GM21737 (cell line): ENCODE measurements around the gene COPG2.
"Not testable (repeated sequence)": the region's sequence is repeated elsewhere in the genome, so short reads cannot be mapped to it uniquely, and the experiment has no call there.

Experiments used
- ATAC-seq: cut with Tn5 transposase; IDR thresholded peaks from one replicate; pipeline ENCODE4 v1.9.1; 2021; ENCODE audit warnings: mild to moderate bottlenecking, moderate library complexity; ENCODE audit not compliant: unreplicated experiment

COPG2 gene

DNA sequence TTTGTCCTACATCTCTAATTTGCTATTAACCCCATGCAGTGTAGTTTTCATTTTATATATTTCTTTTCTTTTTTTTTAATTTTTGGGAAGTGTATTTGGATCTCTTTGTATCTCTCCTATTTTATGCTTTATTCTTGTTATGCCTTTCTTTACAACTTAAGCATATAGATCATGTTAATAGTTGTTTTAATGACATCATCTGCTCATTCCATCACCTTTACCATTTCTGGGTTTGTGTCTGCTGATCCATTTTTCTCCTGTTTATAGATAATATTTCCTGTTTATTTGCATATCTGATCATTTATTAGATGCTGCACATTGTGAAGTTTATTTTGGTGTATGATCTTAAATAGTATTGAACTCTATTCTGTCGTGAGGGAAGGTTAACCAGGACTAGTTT is 13.7 kb downstream of the COPG2 start:
- no peak for ATAC-seq

DNA sequence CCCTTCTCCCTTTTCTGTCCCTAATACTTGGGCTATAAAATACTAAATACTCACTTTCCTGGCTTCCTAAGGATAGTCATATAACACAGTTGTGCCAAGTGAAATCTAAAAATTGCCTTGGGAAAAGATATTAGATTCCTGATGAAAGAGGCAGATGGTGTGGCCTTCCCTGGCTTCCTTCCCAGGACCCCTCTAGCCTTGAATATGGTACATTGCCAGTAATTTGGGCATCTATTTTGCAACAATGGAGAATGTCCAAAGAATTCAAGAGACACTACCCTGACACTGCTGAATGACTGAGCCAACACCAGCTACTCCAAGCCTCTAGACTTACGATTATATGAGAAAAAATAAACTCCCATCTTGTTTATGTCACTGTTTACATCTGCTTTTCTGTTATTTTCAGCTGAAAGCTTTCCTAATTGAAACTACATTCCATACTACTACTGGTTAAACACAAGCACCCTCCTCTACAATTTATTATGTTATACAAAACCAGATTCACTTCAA is 17.9 kb downstream of the COPG2 start:
- no peak for ATAC-seq

DNA sequence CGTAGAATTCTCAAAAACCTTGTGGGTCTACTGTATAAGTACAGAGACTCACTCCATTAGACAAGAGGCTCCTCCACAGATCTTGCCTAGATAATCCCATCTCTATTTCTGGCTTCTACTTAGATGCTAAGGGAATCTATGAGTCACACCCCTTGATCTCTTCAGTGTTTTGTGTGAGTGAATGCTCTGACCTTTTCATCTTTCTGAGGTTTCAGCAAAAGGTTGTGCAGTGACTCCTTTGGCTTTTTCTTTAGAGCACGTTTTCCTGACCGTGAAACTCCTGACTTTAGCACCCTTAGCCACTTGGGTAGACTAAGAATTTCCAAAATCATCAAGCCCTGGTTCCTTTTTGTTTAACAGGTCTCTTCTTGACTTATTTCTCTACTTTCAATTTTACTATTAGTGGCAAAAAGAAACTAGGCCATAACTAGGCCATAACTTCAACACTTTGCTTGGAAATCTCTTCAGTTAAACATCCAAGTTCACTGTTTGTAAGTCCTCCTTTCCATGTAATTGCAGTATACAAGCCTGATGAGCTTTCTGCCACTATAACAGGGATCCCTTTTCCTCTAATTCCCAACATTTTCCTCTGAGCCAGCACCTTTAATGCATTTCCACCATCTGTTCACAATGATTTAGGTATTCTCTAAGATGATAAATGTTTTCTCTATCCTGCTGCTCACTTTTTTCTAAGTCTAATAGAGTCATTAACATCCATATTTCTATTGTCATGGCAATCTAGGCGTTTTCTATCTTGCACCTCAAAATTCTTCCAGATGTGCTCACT is 19.4 kb downstream of the COPG2 start:
- ATAC-seq = peak; percentile 70

DNA sequence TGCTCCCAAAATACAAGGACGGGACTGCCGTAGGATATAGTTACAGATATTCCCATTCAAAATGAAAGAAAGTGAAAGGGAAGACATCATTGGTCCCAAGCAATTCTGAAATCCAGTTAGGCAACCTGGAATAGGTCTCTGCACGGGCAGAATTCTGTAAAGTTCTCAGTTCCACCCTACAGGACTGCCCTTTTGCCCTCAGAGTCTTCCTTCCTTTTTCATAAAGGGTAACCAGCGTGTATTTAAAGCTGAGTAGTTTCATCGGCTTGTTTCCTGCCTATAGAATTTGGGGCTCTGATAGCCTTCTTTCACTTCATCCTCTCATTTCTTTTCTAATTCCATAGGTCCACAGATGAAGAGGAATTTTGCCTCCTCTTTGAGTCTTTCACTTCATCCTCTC is 20.0 kb downstream of the COPG2 start:
- peak; percentile 35 for ATAC-seq

DNA sequence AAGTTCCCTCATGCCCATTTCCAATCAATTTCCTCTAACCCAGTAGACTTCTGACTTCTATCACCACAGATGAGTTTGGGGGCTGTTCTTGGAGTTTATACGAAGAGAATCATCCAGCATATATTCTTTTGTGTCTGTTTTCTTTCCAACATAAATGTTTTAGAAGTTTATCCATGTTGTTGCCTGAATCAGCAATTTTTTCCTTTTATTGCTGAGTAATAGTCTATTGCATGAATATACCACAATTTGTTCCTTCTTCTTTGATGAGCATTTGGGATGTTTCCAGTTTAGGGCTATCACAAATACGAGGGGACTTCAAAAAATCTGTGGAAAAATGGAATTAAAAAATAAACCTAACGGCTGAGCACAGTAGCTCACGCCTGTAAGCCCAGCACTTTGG is 26.2 kb downstream of the COPG2 start:
- no peak for ATAC-seq

DNA sequence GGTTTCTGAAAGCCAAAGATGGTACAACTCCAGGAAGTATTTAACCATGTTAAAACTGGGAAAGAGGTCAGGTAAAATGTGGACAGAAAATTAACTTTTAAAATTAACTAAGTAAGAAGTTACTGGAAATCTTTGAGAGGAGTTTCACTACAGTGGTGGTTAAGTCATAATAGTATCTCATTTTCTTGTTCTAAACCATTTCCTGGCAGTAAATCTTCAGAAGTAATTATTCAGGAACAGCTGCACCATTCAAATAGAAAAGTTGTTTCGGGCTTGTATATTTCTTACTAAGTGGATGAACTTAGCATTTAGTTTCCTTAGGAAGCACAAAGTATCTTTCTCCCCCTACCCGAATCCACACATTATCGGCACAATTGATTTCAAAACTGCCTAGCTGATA is 27.1 kb downstream of the COPG2 start:
- ATAC-seq = no peak

DNA sequence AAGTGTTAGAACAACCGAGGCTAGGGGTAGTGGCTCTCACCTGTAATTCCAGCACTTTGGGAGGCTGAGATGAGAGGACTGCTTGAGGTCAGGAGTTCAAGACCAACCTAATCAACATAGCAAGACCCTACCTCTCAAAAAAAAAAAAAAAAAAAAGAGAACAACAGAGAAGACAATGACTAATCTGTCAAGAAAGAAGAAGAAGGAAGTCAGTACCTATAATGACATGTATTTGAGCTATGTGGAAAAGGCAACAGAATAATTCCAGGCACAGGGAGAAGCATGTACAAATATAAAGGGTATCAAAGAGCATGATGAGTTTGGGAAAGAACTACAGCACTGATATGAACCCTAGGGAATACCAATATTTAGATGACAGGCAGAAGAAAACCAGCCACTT is 27.5 kb downstream of the COPG2 start:
- no peak for ATAC-seq

DNA sequence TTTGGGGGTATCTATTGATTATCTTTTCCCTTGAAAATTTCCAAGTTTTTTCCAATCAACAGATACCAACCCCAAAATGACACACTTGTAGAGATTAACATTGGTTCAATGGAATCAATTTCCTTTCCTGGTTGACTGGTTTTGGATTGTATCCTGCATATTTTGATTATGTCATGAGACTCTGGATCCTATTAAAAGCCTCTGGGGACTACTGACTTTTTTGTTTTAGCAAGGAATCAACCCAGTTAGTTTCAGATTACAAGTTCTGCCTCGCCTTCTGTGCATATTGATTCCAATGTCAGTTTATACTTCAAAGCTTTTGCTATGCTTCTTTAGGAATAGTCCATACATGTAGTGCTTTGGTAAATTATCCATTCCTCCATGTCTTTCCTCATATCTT is 29.2 kb downstream of the COPG2 start:
- no peak for ATAC-seq

DNA sequence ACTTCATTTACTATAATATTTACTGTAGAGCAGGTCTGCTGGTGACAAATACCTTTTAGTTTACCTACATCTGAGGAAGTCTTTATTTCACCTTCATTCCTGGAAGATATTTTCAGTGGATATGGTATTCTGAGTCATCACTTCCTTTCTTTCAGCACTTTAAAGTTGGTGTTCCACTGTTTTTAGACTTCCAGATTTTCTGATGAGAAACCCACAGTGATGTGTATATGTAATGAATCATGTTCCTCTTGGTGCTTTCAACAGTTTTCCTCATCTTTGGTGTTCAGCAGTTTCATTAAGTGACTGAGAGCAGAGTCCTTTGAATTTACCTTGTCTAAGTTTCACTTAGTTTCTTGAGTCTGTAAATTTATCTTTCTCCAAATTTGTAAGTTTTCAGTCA is 36.4 kb downstream of the COPG2 start:
- ATAC-seq = no peak

DNA sequence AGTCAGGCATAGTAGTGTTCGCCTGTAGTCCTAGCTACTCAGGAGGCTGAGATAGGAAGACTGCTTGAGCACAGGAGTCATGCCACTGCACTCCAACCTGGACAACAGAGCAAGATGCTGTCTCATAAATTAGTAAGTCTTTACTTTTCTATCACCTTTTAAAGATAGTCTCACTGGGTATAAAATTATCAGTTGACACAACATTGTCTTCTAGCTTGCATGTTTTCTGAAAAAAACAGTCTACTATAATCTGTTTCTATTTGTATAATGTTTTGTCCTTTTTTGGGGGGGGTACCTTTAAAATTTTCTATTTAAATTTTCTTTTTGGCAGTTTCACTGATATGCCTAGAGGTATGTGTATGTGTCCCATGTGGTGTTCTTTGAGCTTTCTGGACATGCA is 39.6 kb downstream of the COPG2 start:
- ATAC-seq = no peak

DNA sequence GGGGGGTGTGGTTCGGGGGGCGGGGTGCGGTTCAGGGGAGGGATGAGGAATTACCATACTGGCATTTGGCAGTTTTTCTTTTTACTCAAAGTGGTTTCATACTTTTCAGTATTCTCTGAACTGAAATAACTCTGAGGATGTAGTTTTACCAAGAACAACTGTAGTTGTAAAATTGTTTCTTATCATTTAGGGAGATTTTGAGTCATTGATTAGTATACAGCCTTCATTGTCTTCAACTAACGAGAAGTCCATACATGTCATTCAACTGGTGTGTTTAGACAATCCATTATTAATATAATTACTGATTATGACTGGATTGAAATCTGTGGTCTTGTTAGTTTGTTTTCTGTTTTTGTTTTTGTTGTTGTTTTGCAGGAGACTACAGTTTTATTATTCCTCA is 40.8 kb downstream of the COPG2 start:
- ATAC-seq = no peak

DNA sequence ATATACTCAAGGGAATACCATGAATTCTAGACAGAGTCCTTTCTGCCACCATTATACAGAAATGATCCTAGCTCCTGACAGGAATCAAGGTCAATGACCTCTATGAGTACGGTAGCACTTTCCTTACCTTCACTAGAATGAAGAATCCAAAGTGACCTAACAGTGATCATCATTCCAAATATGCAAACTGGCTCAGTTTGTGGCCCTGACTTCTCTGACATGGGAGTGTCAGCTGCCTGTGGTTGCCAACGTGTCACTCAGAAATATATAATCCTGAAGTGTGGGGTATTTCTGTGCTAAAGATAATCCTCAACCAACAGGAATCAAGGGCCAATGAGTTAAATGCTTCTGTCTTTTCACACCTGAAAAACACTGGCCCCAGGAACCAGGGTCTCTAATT is 45.7 kb downstream of the COPG2 start:
- ATAC-seq = no peak

DNA sequence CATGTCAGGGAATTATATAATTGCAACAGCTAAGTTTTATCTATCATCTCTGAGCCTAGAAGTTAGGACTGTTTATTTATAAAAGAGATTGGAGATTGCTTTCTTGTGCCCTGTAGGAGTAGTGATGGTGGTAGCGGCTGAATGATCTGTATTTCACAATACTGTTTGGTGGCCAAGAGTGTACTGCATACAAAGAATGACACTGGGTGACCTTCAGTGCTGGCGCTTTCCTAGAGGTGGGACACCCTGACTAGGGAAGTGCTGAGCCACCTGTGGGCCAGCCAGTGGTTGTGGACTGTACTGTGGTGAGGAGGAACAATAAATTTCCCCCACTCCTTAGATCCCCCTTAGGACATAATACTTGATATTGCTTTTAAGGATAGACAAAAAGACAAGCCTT is 53.0 kb downstream of the COPG2 start:
- no peak for ATAC-seq

DNA sequence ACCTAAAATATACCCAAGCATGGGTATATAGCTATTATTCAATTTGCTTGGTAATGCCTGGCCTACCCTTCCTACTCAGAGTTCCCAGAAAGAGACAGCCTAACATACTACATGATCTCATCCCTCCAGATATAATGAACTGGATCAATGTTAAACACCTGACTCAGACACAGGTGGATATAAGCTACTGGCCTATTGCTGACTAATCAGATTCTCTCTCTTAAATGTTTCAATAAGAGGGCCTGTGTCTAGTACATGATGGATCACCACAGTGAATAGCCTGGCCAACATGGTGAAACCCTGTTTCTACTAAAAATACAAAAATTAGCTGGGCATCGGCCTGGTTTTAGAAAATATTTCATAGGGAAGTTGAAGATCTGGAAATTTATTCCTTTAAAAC is 54.1 kb downstream of the COPG2 start:
- ATAC-seq = no peak

DNA sequence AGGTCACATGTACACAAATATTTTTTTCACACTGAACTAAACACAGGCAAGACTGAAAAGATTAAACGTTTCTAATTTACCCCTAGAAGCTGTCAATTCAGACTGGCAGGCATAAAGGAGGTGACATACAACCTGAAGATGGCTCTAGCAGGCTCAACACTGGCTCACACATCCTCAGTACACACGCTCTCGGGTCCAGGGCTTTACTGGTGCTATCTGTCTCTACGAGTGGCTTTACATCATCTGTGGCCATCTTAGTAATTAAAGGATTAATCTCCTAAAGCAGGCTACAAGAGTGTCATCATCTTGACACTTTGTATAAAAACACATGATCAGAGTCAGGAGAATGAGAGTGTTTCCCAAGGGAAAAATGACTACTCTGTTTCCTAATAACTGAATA is 57.3 kb downstream of the COPG2 start:
- ATAC-seq = no peak

DNA sequence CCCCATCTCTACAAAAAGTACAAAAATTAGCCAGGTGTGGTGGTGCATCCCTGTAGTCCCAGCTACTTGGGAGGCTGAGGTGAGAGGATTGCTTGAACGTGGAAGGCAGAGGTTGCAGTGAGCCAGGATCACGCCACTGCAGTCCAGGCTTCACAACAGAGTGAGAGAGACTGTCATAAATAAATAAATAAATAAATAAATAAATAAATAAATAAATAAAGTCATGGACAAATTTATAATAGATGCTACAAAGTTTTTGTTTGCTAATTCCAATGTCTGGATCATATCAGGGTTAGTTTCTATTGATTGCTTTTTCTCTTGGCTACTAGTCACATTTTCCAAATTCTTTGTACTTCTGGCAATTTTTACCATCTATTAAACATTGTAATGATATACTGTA is 61.5 kb downstream of the COPG2 start:
- ATAC-seq = not testable (repeated sequence)

DNA sequence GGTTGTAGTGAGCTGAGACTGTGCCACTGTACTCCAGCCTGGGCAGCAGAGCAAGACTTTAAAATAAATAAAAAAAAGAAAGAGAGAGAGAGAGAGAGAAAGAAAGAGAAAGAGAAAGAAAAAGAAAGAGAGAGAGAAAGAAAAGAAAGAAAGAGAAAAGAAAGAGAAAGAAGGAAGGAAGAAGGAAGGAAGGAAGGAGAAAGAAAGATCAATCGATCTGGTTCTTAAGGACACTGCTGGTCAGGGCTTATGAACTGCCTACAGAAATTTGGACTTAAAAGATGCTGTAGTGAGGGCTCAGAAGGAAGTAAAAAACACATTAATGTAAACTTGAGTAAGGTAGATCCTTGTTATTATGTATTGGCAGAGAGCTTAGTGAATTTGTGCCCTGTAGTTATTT is 62.4 kb downstream of the COPG2 start:
- ATAC-seq = no peak

DNA sequence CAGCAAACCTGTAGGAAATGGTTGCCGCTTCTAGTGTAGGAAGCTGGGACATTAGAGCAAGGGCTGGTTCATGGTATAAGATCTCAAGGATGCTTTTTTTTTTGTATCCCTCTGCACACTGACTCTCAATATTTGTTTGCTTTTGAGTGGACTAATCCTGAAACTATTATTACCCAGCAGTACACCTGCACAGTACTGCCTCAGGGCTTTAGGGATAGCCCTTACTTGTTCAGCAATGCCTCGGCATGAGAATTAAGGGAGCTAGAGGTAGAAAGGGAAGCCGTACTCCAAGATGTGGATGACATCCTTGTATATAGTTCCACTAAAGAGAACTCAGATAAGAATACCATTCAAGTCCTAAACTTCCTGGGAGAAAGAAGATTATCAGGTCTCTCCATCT is 70.5 kb downstream of the COPG2 start:
- no peak for ATAC-seq

DNA sequence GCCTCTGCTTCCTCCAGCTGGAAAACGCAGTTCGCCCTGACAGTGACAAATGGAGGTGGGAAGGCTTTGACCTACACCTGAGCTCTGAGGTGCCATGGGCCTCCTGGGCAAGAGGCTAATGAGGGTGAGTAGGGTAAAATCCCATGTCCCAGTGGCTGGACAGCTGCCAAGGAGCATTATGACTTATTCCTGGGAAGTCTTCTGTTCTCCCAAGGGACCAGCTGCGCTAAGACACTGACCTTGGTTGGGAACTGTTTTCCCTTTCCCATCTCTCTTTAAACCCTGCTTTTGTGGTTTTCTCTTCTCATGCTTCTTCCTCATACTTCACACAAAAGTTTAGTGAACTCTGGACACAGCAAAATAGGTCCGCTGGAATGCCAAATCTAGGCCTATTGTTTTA is 72.6 kb downstream of the COPG2 start:
- no peak for ATAC-seq

DNA sequence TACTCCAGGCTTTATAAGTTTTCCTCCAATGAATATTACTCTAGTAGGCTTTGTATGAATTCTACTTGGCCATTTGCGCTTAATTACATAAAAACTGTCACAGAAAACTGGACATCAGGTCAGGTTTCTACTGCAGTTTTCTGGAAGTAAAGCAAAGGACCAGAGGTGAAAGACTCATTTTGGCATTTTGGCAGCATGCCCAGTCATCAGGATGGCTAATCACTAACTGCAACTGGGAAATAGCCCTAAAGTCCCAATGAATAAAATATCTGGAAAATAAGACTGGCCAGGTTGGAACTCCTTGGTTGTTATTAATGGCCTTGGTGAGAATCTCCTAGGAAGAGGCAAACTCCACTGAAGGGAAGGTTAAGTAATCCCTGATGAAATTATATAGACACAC is 75.5 kb downstream of the COPG2 start:
- no peak for ATAC-seq

DNA sequence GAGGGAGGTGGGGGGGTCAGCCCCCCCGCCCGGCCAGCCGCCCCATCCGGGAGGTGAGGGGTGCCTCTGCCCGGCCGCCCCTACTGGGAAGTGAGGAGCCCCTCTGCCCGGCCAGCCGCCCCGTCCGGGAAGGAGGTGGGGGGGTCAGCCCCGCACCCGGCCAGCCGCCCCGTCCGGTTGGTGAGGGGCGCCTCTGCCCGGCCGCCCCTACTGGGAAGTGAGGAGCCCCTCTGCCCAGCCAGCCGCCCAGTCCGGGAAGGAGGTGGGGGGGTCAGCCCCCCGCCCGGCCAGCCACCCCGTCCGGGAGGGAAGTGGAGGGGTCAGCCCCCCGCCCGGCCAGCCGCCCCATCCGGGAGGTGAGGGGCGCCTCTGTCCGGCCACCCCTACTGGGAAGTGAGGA is 77.1 kb downstream of the COPG2 start:
- ATAC-seq = not testable (repeated sequence)

DNA sequence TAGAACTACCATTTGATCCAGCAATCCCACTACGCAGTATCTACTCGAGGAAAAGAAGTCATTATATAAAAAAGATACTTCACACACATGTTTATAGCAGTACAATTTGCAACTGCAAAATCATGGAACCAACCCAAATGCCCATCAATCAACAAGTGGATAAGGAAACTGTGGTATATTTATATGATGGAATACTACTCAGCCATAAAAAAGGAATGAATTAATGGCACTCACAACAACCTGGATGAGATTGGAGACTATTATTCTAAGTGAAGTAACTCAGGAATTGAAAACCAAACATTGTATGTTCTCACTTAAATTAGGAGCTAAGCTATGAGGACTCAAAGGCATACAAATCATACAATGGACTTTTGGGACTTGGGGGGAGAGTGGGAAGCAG is 82.6 kb downstream of the COPG2 start:
- ATAC-seq = not testable (repeated sequence)

DNA sequence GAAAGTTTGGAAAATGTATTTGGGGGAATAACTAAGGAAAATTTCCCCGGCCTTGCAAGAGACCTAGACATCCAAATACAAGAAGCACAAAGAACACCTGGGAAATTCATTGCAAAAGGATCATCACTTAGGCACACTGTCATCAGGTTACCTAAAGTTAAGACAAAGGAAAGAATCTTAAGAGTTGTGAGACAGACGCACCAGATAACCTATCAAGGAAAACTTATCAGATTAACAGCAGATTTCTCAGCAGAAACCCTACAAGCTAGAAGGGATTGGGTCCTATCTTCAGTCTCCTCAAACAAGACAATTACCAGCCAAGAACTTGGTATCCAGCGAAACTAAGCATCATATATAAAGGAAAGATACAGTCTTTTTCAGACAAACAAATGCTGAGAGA is 93.4 kb downstream of the COPG2 start:
- ATAC-seq = not testable (repeated sequence)
